AG04449 (cell line): ENCODE data around the gene WIPF1.

Experiments used
- CTCF ChIA-PET: fragments of 350-600 bp; formaldehyde crosslinking; extraction: SDS; loops from one replicate; lab custom pipeline; 2021; ENCODE audit warnings: antibody characterized with exemption; lab: Yijun Ruan, JAX
- POLR2A ChIA-PET: fragments of 400-600, 350-600 bp; formaldehyde crosslinking; extraction: SDS; loops from one replicate; lab custom pipeline; 2020; ENCODE audit warnings: antibody characterized with exemption, inconsistent platforms; lab: Yijun Ruan, JAX
- DNase-seq: peaks from one replicate; pipeline ENCODE4 v3.0.0-alpha.2; 2010; ENCODE audit warnings: low read depth, low spot score
- H3K4me3 ChIP-seq: 2 replicates; pipeline ENCODE4 v1.5.1; 2011; ENCODE audit warnings: low read depth, mild to moderate bottlenecking, control low read depth, low read length
- TF ChIP-seq, protein P1 (sequence below): IDR thresholded peaks from one replicate; pipeline ENCODE4 v1.5.1; 2011; ENCODE audit warnings: mild to moderate bottlenecking, moderate library complexity, low read length, control low read depth, inconsistent platforms; ENCODE audit not compliant: insufficient read depth; ENCODE audit errors: missing control alignments

The WIPF1 gene

DNA sequence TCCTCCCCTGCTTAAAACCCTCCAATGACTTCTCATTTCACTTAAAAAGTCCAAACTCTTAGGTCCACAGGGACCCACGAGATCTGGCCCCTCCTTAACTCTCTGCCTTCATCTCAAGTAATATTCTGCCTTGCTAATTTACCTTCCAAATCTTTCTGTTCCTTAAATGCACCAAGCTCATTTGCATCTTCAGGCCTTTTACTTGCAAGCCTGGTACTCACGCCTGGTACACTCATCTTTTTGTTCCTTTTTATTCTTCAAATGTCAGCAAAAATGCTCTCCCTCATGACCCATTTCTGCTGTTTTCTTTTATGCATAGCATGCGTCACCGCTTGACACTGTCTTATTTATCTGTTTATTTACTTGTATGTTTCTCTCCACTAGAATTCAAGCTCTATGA is 2.7 kb upstream of the WIPF1 start:
- TF ChIP-seq, protein P1, sequence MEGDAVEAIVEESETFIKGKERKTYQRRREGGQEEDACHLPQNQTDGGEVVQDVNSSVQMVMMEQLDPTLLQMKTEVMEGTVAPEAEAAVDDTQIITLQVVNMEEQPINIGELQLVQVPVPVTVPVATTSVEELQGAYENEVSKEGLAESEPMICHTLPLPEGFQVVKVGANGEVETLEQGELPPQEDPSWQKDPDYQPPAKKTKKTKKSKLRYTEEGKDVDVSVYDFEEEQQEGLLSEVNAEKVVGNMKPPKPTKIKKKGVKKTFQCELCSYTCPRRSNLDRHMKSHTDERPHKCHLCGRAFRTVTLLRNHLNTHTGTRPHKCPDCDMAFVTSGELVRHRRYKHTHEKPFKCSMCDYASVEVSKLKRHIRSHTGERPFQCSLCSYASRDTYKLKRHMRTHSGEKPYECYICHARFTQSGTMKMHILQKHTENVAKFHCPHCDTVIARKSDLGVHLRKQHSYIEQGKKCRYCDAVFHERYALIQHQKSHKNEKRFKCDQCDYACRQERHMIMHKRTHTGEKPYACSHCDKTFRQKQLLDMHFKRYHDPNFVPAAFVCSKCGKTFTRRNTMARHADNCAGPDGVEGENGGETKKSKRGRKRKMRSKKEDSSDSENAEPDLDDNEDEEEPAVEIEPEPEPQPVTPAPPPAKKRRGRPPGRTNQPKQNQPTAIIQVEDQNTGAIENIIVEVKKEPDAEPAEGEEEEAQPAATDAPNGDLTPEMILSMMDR, result no peak
- no peak overlapping the region for H3K4me3 ChIP-seq

DNA sequence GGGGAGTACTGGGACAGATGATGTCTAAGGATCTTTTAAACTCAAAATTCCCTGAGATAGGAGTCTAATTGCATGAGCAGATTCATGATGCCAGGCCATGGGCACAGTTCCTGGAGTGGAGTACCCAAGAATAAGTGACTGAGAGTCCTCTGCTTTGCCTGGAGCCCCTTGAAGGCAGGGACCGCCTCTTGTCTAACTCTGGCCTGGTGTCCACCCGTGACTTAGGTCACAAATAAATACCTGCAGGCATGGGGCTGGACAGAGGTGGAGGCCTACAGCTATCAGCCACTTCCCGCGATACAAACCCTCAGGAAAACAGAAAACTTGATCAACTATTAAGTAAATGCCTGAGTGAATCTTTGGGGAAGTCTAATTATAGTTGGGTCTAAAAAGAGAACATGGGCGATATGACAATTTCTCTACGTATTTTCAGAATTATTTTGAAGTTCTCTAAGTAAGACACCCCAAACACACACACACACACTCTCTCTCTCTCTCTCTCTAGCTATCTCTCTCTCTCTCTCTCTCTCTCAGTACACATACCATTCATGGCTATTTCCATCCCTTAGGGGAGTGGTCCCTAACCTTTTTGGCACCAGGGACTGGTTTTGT is 1.8 kb upstream of the WIPF1 start:
- ChIA-PET CTCF (interaction anchor here (0.6 to 8.1 kb wide), 4 partner anchors 14 to 100 kb away, joined by 3 to 65 read pairs (median 4); no protein-coding TSS in a partner anchor), POLR2A (no interaction called here)
- TF ChIP-seq, protein P1, result no peak
- H3K4me3 ChIP-seq, result no peak overlapping the region
- DNase-seq, result no peak

More for the DNA sequence above, 2.7 kb upstream of the WIPF1 start:
- ChIA-PET POLR2A (no interaction called here), CTCF (interaction anchor here (0.6 to 8.1 kb wide), 6 partner anchors 13 to 580 kb away, joined by 3 to 65 read pairs (median 4); no protein-coding TSS in a partner anchor)
- no peak for DNase-seq

DNA sequence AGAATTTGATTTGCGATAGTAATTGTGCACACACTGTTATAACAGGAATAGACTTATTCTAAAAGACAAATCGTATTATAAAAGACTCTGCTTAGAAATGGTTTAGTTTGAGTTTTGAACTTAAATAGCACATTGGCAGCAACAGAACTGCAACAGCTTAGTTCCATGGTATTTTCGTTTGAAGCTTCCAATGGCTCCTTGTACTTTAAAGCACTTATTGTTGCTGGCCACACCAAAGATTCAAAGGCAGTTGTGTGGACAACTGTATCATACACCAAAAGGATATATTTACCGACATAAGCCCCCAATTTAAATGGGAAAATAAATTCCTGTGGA is 627 bp downstream of the WIPF1 start:
- no peak overlapping the region for H3K4me3 ChIP-seq
- DNase-seq, result no peak
- ChIA-PET CTCF (interaction anchor here (0.8 to 27.2 kb wide), 7 partner anchors 9 to 95 kb away, joined by 3 to 666 read pairs (median 4); no protein-coding TSS in a partner anchor), POLR2A (no interaction called here)
- TF ChIP-seq, protein P1, result no peak

DNA sequence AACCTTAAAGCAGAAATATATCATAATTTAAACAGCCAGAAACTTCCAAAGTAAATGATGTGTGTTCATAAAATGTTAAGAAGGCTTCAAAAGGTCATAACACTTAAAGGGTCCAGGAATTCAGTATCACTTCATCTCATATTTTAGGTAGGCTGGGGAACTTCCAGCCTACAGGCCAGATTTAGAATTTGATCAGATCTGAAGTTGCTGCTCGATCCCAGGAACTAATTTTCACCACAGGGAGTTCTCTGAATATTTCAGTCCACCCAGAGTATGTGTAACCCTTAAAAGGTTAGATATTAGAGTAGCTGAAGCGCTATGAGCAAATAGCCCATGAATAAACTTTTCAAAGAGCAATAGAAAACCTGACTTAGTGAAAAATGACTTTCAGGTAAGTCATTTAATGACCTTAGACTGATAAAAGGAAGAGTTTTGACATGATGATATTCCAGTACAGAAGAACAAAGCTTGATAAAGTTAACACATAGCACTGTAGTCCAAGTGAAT is 1.7 kb downstream of the WIPF1 start:
- TF ChIP-seq, protein P1, result no peak
- H3K4me3 ChIP-seq, result no peak overlapping the region
- ChIA-PET POLR2A (no interaction called here), CTCF (interaction anchor here (1.1 to 27.2 kb wide), 5 partner anchors 11 to 96 kb away, joined by 3 to 666 read pairs (median 5); no protein-coding TSS in a partner anchor)
- DNase-seq, result no peak

DNA sequence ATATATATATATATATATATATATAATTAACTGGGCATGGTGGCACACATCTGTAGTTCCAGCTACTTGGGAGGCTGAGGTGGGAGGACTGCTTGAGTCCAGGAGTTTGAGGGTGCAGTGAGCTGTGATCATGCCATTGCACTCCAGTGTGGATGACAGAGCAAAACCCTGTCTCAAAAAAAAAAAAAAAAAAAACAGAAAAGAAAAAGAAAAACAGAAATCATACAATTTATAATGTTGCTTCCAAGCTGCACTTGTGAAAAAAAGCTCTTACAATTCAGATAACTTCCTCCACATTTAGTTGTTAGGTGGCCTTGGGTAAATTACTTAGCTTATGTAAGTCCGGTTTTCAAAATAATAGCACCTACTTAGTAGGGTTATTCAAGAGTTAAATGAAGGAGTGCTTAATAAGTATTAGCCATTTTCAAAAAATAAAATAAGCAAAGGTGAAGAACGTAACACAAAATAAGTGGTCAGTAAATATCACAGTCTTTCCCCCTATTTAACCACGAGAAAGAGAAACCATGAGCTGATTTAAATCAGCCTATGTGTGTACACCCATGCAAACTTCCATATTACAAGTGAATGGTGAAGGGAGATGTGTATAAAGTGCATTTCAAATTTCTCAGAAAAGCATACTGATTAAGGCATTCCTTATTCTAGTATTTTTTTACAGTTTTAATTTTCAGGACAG is 2.3 kb downstream of the WIPF1 start:
- ChIA-PET POLR2A (no interaction called here), CTCF (interaction anchor here (0.6 to 27.2 kb wide), 6 partner anchors 11 to 354 kb away, joined by 3 to 666 read pairs (median 8); no protein-coding TSS in a partner anchor)
- TF ChIP-seq, protein P1, result no peak
- DNase-seq, result no peak
- H3K4me3 ChIP-seq, result no peak overlapping the region

DNA sequence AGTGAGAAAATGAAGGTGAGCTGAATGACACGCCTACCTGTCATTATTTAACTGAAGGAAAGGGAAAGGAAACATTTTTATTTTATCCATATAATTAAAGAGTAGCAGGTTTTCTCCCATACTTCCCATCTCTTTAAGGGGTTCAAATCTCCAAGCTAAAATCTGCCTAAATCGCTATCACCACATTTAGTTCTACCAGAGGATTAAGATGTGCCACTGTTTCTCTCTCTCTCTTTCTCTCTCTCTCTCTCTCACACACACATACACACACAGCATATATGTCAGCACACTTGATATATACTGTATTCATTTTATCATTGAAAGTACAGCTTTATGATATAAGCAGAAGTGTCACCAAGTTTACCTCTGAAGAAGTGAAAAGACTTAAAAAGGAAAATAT is 3.1 kb downstream of the WIPF1 start:
- H3K4me3 ChIP-seq, result no peak overlapping the region
- TF ChIP-seq, protein P1, result no peak
- ChIA-PET POLR2A (no interaction called here), CTCF (interaction anchor here (1.6 to 27.2 kb wide), 4 partner anchors 9 to 97 kb away, joined by 10 to 666 read pairs (median 12); no protein-coding TSS in a partner anchor)
- no peak for DNase-seq
